ENCODE results near the gene MAGEA11. TPM values are rescaled to one million over a fixed set of nuclear protein-coding genes. Genes with fewer than 3 reads are reported as not detected.
"Not testable (repeated sequence)": the region's sequence is repeated elsewhere in the genome, so short reads cannot be mapped to it uniquely, and the experiment has no call there.

Gene MAGEA11
- total and polyA plus RNA-seq, 2 donors, result not detected

DNA sequence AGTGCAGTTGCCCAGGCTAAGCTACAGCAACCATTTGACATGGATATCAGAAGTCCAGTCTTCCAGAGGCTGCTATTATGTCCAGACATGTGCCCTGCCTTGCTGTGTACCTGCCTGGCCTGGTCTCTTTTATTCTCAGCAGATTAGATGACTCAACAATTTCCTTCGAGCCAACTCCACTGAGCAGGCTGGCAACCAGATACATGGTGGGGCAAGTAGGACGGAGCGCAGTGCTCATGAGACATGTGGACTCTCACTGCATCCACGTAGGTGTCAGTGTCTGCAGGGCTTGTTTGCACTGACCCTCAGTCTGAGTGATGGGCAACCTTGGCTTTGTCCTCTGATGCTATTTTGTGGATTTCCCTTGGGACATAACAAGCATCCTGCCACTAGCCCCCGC lies 7.2 kb upstream of the MAGEA11 start:
- H3K36me3 ChIP-seq (ENCODE audit: insufficient read depth), result no peaks in the 10 kb centered on the region
- no peak overlapping the region for H3K4me3 ChIP-seq (ENCODE audit: low read depth, low read length)
- H3K4me1 ChIP-seq (ENCODE audit: insufficient read depth), result no peaks in the 10 kb centered on the region
- no peak for DNase-seq (ENCODE audit: extremely low spot score)
- no peak overlapping the region for H3K27ac ChIP-seq (ENCODE audit: low read depth)
- WGBS, result 87% methylated on average over 5 of the region's 5 CpGs

DNA sequence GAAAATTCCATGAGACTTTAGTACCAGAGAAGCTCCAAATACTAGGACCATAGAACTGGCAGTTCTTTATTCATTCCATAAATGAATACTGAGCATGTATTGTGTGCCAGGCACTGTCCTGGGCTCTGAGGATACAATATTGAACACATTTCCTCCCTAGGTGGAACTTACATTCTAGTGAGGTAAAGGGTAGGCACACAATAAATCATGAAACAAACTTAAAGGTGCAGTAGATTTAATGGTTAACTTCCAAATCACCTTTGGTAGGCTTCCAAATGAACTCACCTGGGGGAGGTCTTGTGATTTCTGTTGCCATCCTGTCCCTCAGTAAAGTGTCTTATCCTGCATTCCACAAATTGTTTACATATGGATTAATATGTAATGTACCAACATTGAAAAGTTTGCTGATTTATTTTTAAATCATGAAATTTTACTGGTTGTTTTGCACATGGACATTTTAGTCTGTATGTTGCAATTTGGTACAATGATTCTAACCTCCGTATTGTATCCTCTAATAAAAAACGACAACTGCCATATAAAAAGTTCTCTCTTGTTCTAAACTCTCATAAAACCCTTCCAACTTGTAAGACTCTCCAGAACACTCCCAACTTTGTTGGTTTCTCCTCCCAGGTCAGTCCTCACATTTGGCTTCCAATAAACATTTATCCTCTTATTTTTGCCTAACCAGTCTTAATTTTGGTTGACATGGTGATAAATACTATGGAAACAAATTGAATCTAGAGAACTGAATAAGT lies 4.5 kb upstream of the MAGEA11 start:
- WGBS, result 33% methylated on average over 2 of the region's 2 CpGs
- no peak overlapping the region for H3K4me3 ChIP-seq (ENCODE audit: low read depth, low read length)
- H3K27ac ChIP-seq (ENCODE audit: low read depth), result no peak overlapping the region
- H3K36me3 ChIP-seq (ENCODE audit: insufficient read depth), result no peaks in the 10 kb centered on the region
- DNase-seq (ENCODE audit: extremely low spot score), result no peak
- H3K4me1 ChIP-seq (ENCODE audit: insufficient read depth), result no peaks in the 10 kb centered on the region

DNA sequence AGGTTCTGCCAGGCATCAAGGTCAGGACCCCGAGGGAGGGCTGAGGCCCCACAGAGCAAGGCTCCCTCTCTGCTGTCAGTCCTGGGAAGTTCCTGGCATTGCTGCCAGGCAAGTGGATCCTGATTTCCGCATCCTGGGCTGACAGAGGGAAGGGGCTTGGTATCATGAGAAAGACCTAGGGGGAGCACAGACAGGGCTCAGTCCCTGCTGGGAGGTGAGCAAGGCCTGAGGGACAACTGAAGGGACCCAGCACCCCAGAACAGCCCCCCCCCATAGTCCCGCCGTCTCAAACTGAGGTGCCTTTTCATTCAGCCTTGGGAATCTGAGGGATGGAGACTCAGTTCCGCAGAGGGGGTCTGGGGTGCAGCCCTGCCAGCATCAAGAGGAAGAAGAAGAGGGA lies 971 bp downstream of the MAGEA11 start:
- 89% methylated on average over 5 of the region's 5 CpGs for WGBS
- H3K27ac ChIP-seq (ENCODE audit: low read depth), result no peak overlapping the region
- no peak overlapping the region for H3K4me3 ChIP-seq (ENCODE audit: low read depth, low read length)
- no peaks in the 10 kb centered on the region for H3K4me1 ChIP-seq (ENCODE audit: insufficient read depth)
- no peak for DNase-seq (ENCODE audit: extremely low spot score)
- no peaks in the 10 kb centered on the region for H3K36me3 ChIP-seq (ENCODE audit: insufficient read depth)

GRCh38 chrX:149713279-149714050 lies 1.6 kb downstream of the MAGEA11 start:
- no peak for DNase-seq (ENCODE audit: extremely low spot score)
- 80% methylated on average over 5 of the region's 5 CpGs for WGBS
- H3K36me3 ChIP-seq (ENCODE audit: insufficient read depth), result no peaks in the 10 kb centered on the region
- no peak overlapping the region for H3K27ac ChIP-seq (ENCODE audit: low read depth)
- no peak overlapping the region for H3K4me3 ChIP-seq (ENCODE audit: low read depth, low read length)
- H3K4me1 ChIP-seq (ENCODE audit: insufficient read depth), result no peaks in the 10 kb centered on the region

DNA sequence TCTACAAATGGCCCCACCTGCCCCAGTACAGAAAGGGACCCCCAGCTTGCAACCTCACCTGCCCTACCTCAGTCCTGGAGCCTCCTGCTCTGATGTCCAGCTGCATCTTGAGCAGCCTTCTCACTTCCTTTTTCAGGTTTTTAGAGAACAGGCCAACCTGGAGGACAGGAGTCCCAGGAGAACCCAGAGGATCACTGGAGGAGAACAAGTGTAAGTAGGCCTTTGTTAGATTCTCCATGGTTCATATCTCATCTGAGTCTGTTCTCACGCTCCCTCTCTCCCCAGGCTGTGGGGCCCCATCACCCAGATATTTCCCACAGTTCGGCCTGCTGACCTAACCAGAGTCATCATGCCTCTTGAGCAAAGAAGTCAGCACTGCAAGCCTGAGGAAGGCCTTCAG lies 3.6 kb downstream of the MAGEA11 start:
- H3K27ac ChIP-seq (ENCODE audit: low read depth), result no peak overlapping the region
- WGBS, result 95% methylated on average over 2 of the region's 2 CpGs
- no peaks in the 10 kb centered on the region for H3K4me1 ChIP-seq (ENCODE audit: insufficient read depth)
- DNase-seq (ENCODE audit: extremely low spot score), result no peak
- no peaks in the 10 kb centered on the region for H3K36me3 ChIP-seq (ENCODE audit: insufficient read depth)
- no peak overlapping the region for H3K4me3 ChIP-seq (ENCODE audit: low read depth, low read length)

DNA sequence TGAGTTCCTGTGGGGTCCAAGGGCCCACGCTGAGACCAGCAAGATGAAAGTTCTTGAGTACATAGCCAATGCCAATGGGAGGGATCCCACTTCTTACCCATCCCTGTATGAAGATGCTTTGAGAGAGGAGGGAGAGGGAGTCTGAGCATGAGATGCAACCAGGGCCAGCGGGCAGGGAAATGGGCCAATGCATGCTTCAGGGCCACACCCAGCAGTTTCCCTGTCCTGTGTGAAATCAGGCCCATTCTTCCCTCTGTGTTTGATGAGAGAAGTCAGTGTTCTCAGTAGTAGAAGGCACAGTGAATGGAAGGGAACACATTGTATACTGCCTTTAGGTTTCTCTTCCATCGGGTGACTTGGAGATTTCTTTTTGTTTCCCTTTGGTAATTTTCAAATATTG lies 4.8 kb downstream of the MAGEA11 start:
- DNase-seq (ENCODE audit: extremely low spot score), result no peak
- Histone ChIP-seq H3K4me1 (ENCODE audit: insufficient read depth) (no peaks in the 10 kb centered on the region), H3K27ac (ENCODE audit: low read depth) (no peak overlapping the region), H3K4me3 (ENCODE audit: low read depth, low read length) (no peak overlapping the region), H3K36me3 (ENCODE audit: insufficient read depth) (no peaks in the 10 kb centered on the region)
- 91% methylated on average over 3 of the region's 3 CpGs for WGBS

DNA sequence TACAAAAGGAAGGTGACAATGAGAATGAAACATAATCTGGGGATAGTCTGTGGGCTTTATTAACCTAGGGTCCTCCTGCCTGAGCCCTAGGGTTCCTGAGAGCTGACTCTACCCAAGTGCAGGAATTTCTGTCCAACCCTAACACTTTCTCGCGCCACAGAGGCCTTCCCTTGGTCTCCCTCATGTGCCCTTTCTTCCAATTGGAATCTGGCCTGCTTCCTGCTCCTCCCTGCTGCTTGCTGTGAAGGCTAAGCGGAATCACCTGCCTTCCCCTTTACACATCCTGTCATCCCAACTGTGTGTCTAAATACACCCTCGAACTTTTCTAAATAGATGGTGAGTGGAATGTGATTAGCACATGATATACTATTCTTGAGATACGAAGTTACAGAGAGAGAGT lies 5.9 kb downstream of the MAGEA11 start:
- Histone ChIP-seq H3K4me3 (ENCODE audit: low read depth, low read length) (no peak overlapping the region), H3K27ac (ENCODE audit: low read depth) (no peak overlapping the region), H3K36me3 (ENCODE audit: insufficient read depth) (no peaks in the 10 kb centered on the region), H3K4me1 (ENCODE audit: insufficient read depth) (no peaks in the 10 kb centered on the region)
- DNase-seq (ENCODE audit: extremely low spot score), result no peak
- WGBS, result 50% methylated on average over 5 of the region's 5 CpGs

- H3K4me1 ChIP-seq (ENCODE audit: insufficient read depth), result no peaks in the 10 kb centered on the region
- no peak overlapping the region for H3K4me3 ChIP-seq (ENCODE audit: low read depth, low read length)
- H3K36me3 ChIP-seq (ENCODE audit: insufficient read depth), result no peaks in the 10 kb centered on the region
- WGBS, result 43% methylated on average over 1 of the region's 1 CpG
- H3K27ac ChIP-seq (ENCODE audit: low read depth), result no peak overlapping the region
- DNase-seq (ENCODE audit: extremely low spot score), result no peak
Measured at GRCh38 chrX:149718757-149719156, 6.9 kb downstream of the MAGEA11 start.

GRCh38 chrX:149720021-149720689 lies 8.3 kb downstream of the MAGEA11 start:
- WGBS, result 73% methylated on average over 19 of the region's 19 CpGs
- no peak for DNase-seq (ENCODE audit: extremely low spot score)
- Histone ChIP-seq H3K36me3 (ENCODE audit: insufficient read depth) (no peaks in the 10 kb centered on the region), H3K4me3 (ENCODE audit: low read depth, low read length) (no peak overlapping the region), H3K4me1 (ENCODE audit: insufficient read depth) (no peaks in the 10 kb centered on the region), H3K27ac (ENCODE audit: low read depth) (no peak overlapping the region)

- H3K4me3 ChIP-seq (ENCODE audit: low read depth, low read length); H3K4me1 ChIP-seq (ENCODE audit: insufficient read depth); H3K36me3 ChIP-seq (ENCODE audit: insufficient read depth); H3K27ac ChIP-seq (ENCODE audit: low read depth); DNase-seq (ENCODE audit: extremely low spot score): not testable (repeated sequence)
- 78% methylated on average over 7 of the region's 7 CpGs for WGBS
Measured at GRCh38 chrX:149721241-149721640, 9.4 kb downstream of the MAGEA11 start.

GRCh38 chrX:149721778-149722177 lies 9.9 kb downstream of the MAGEA11 start:
- Histone ChIP-seq H3K27ac (ENCODE audit: low read depth) (no peak overlapping the region), H3K36me3 (ENCODE audit: insufficient read depth) (no peaks in the 10 kb centered on the region), H3K4me1 (ENCODE audit: insufficient read depth) (no peaks in the 10 kb centered on the region), H3K4me3 (ENCODE audit: low read depth, low read length) (no peak overlapping the region)
- 90% methylated on average over 8 of the region's 8 CpGs for WGBS
- DNase-seq (ENCODE audit: extremely low spot score), result no peak

- not testable (repeated sequence) for H3K4me3 ChIP-seq (ENCODE audit: low read depth, low read length)
- 66% methylated on average over 3 of the region's 5 CpGs for WGBS
Measured at GRCh38 chrX:149723583-149724118, 11.8 kb downstream of the MAGEA11 start.

DNA sequence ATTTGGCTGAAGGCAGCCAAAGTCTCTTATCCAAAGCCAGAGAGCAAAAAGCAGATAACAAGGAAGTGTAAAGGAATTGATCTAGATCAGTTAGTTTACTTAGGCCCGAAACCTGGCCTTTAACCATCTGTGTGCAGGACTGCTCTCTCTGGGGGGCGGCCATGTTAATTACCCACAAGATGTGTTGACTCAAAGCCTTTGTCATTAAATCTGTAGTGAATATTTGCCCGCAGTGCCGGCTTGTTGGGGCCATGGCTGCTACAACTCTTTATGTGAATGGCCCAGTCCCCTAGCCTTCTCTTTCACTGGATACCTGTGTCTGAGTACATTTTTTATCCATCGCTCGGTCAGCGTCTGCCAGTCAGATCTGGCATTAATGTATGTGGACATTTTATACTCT lies 15.4 kb downstream of the MAGEA11 start:
- H3K4me3 ChIP-seq (ENCODE audit: low read depth, low read length); DNase-seq (ENCODE audit: extremely low spot score); H3K36me3 ChIP-seq (ENCODE audit: insufficient read depth); H3K27ac ChIP-seq (ENCODE audit: low read depth); H3K4me1 ChIP-seq (ENCODE audit: insufficient read depth): not testable (repeated sequence)
- WGBS, result 67% methylated on average over 3 of the region's 7 CpGs

More at GRCh38 chrX:149723583-149724118, 11.8 kb downstream of the MAGEA11 start:
- H3K36me3 ChIP-seq (ENCODE audit: insufficient read depth); DNase-seq (ENCODE audit: extremely low spot score); H3K4me1 ChIP-seq (ENCODE audit: insufficient read depth); H3K27ac ChIP-seq (ENCODE audit: low read depth): not testable (repeated sequence)
